B cell (primary cell): ENCODE data around the gene RGS7. TPM values are rescaled to one million over a fixed set of nuclear protein-coding genes. Genes with fewer than 3 reads are reported as not detected.

ENCODE experiments used
- ATAC-seq: fragments of 200-7000 bp; cut with Tn5 transposase; one replicate; pipeline ENCODE4 v1.10.0; 2021; ENCODE audit warnings: low read depth, mild to moderate bottlenecking, moderate number of reproducible peaks, moderate library complexity
- CTCF ChIA-PET: fragments of 350-600 bp; sonication (Branson Sonifier 250); formaldehyde crosslinking; loops from one replicate; lab custom pipeline; 2021; ENCODE audit warnings: antibody characterized with exemption, inconsistent platforms; lab: Charles Lee
- POLR2A ChIA-PET: fragments of 350-600 bp; sonication (Branson Sonifier 250); formaldehyde crosslinking; loops from one replicate; lab custom pipeline; 2021; ENCODE audit warnings: antibody characterized with exemption; lab: Charles Lee
- DNase-seq: peaks from one replicate; pipeline ENCODE4 v3.0.0; 2013
- H2AFZ ChIP-seq: 2 replicates; pipeline ENCODE4 v1.6.1; 2012; ENCODE audit warnings: mild to moderate bottlenecking, low read depth, low read length; ENCODE audit not compliant: insufficient read depth, poor library complexity, severe bottlenecking
- H3K27ac ChIP-seq, 2 donors: 1 replicate in 1 of 2; 2 replicates in 1 of 2; pipeline ENCODE4 v1.5.1; 2012 to 2013; ENCODE audit warnings: low read length in 2 of 2, mild to moderate bottlenecking in 2 of 2, moderate library complexity in 1 of 2
- H3K27me3 ChIP-seq, 4 experiments: fragments of 200-600 bp in 1 of 4; sonication (generic) in 1 of 4; replicated peaks in 1 of 4; 1 replicate in 2 of 4; 2 replicates in 2 of 4; pipeline versions ENCODE4 v1.6.1 to v1.7.0; 2013 to 2016; ENCODE audit warnings: low read length in 3 of 4, mild to moderate bottlenecking in 2 of 4, mixed read lengths in 1 of 4, moderate library complexity in 1 of 4; ENCODE audit not compliant: insufficient read depth in 4 of 4, control insufficient read depth in 3 of 4; ENCODE audit errors: control extremely low read depth in 1 of 4
- H3K36me3 ChIP-seq, 2 experiments: replicated peaks in 1 of 2; 1 replicate in 1 of 2; 2 replicates in 1 of 2; pipeline versions ENCODE4 v1.6.1 to v1.7.1; 2013; ENCODE audit warnings: low read length in 1 of 2; ENCODE audit not compliant: insufficient read depth in 2 of 2, control insufficient read depth in 1 of 2; ENCODE audit errors: control extremely low read depth in 1 of 2, extremely low read depth in 1 of 2
- H3K4me1 ChIP-seq, 2 donors: fragments of 200-600 bp in 1 of 2; sonication (generic) in 1 of 2; 1 replicate in 1 of 2; 2 replicates in 1 of 2; pipeline versions ENCODE4 v1.5.1 to v1.6.1; 2013 to 2017; ENCODE audit warnings: low read length in 2 of 2; ENCODE audit not compliant: control insufficient read depth in 2 of 2, insufficient read depth in 2 of 2
- H3K4me2 ChIP-seq: replicated peaks from 2 replicates; pipeline ENCODE3; 2012; ENCODE audit warnings: mild to moderate bottlenecking, low read depth, low read length; ENCODE audit not compliant: poor library complexity, severe bottlenecking
- H3K4me3 ChIP-seq, 5 experiments: fragments of 200-600 bp in 1 of 5; sonication (generic) in 1 of 5; 1 replicate in 3 of 5; 2 replicates in 2 of 5; pipeline versions ENCODE4 v1.5.1 to v1.7.0; 2011 to 2016; ENCODE audit warnings: low read length in 4 of 5, mild to moderate bottlenecking in 4 of 5, low read depth in 2 of 5, control low read depth in 1 of 5, moderate library complexity in 1 of 5; ENCODE audit not compliant: insufficient read depth in 1 of 5; ENCODE audit errors: control extremely low read depth in 1 of 5, extremely low read depth in 1 of 5
- H3K79me2 ChIP-seq: fragments of 200-600 bp; sonication (generic); one replicate; pipeline ENCODE4 v1.6.0; 2016; ENCODE audit warnings: low read length; ENCODE audit not compliant: control insufficient read depth, insufficient read depth
- H3K9ac ChIP-seq: fragments of 200-600 bp; sonication (generic); 2 replicates; pipeline ENCODE4 v1.6.1; 2017; ENCODE audit warnings: mild to moderate bottlenecking, low read length, moderate library complexity
- H3K9me3 ChIP-seq, 3 donors: one replicate each; pipeline versions ENCODE4 v1.6.1 to v1.7.1; 2013; ENCODE audit warnings: low read length in 2 of 3; ENCODE audit not compliant: control insufficient read depth in 2 of 3, insufficient read depth in 1 of 3; ENCODE audit errors: control extremely low read depth in 1 of 3
- H4K20me1 ChIP-seq: 2 replicates; pipeline ENCODE4 v1.6.0; 2012; ENCODE audit warnings: mild to moderate bottlenecking, low read length; ENCODE audit not compliant: insufficient read depth, control insufficient read depth, poor library complexity, severe bottlenecking
- H3K27ac Mint-ChIP-seq: one replicate; pipeline ENCODE4 v1.8.0; 2021; ENCODE audit warnings: mixed read lengths
- H3K27me3 Mint-ChIP-seq: one replicate; pipeline ENCODE4 v1.8.0; 2021; ENCODE audit warnings: mixed read lengths
- H3K4me1 Mint-ChIP-seq: one replicate; pipeline ENCODE4 v1.8.0; 2021; ENCODE audit warnings: mixed read lengths
- H3K4me3 Mint-ChIP-seq: one replicate; pipeline ENCODE4 v1.8.0; 2021; ENCODE audit warnings: mixed read lengths
- H3K9me3 Mint-ChIP-seq: one replicate; pipeline ENCODE4 v1.8.0; 2022; ENCODE audit warnings: mixed read lengths; ENCODE audit not compliant: insufficient read depth
- EZH2 ChIP-seq: IDR thresholded peaks from 2 replicates; pipeline ENCODE4 v1.6.1; 2012; ENCODE audit warnings: borderline replicate concordance, low read depth, mild to moderate bottlenecking, moderate library complexity, low read length; ENCODE audit not compliant: insufficient read depth, poor library complexity, severe bottlenecking
- WGBS: methylation state at CpG from one replicate; pipeline ENCODE4 v1.1.5; 2013; ENCODE audit warnings: missing lambda C conversion rate; ENCODE audit not compliant: insufficient coverage; 5-methylcytosine and 5-hydroxymethylcytosine counted together
- intact Hi-C: fragments of 100-400 bp; cut with micrococcal nuclease; formaldehyde crosslinking; loops from one replicate; pipeline ENCODE4 v1.10.0; 2022
- polyA plus RNA-seq: library from polyadenylated mRNA; depleted of rRNA; stranded (reverse); fragments of >200 nt; gene quantifications from 2 replicates; pipeline ENCODE4 v1.2.3, GENCODE V29; 2012
- total RNA-seq, 2 donors: library from RNA; stranded (reverse); fragments of 120-200 nt in 1 of 2; gene quantifications; 1 replicate in 1 of 2; 2 replicates in 1 of 2; pipeline versions ENCODE4 v1.2.3 to v1.2.4, GENCODE V29; 2013 to 2022
- TF ChIP-seq, protein P1 (sequence below): fragments of 200-600 bp; IDR thresholded peaks from one replicate; pipeline ENCODE4 v1.8.0; 2022; ENCODE audit warnings: antibody characterized with exemption, mild to moderate bottlenecking

RGS7 gene
- total and polyA plus RNA-seq, 2 donors (not counting 1 experiment from before 2014, with no cell fraction given) = 0.15 to 1.8 TPM

DNA sequence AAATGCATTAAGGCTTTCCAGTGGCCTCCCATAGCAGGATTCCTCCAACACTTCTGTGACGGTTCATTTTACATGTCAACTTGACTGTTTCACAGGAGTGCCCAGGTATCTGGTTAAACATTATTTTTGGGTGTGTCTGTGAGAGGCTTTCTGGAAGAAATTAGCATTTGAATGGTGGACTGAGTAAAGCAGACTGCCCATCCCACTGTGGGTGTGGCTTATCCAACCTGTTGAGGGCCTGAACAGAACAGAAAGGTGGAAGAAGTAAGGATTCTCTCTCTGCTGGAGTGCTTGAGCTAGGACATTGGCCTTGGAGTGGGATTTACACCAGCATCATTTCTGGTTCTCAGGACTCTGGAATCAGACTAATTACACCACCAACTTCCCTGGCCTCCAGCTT, 85.6 kb downstream of the RGS7 start:
- H3K9me3 Mint-ChIP-seq = peaks cover 7% of the 10 kb centered on the region
- H3K27me3 ChIP-seq = no peaks in the 10 kb centered on the region
- H3K79me2 ChIP-seq = no peaks in the 10 kb centered on the region
- H3K27me3 Mint-ChIP-seq = no peaks in the 10 kb centered on the region
- H4K20me1 ChIP-seq = no peaks in the 10 kb centered on the region
- H3K4me1 ChIP-seq = no peaks in the 10 kb centered on the region
- no peak for TF ChIP-seq EZH2
- TF ChIP-seq, protein P1, sequence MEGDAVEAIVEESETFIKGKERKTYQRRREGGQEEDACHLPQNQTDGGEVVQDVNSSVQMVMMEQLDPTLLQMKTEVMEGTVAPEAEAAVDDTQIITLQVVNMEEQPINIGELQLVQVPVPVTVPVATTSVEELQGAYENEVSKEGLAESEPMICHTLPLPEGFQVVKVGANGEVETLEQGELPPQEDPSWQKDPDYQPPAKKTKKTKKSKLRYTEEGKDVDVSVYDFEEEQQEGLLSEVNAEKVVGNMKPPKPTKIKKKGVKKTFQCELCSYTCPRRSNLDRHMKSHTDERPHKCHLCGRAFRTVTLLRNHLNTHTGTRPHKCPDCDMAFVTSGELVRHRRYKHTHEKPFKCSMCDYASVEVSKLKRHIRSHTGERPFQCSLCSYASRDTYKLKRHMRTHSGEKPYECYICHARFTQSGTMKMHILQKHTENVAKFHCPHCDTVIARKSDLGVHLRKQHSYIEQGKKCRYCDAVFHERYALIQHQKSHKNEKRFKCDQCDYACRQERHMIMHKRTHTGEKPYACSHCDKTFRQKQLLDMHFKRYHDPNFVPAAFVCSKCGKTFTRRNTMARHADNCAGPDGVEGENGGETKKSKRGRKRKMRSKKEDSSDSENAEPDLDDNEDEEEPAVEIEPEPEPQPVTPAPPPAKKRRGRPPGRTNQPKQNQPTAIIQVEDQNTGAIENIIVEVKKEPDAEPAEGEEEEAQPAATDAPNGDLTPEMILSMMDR = no peak
- H3K4me2 ChIP-seq = no peak overlapping the region
- H3K9ac ChIP-seq = no peak overlapping the region
- no peaks in the 10 kb centered on the region for H3K4me1 Mint-ChIP-seq
- no peak overlapping the region for H2AFZ ChIP-seq
- no peak overlapping the region for H3K4me3 ChIP-seq
- no peak for ATAC-seq
- no peak overlapping the region for H3K4me3 Mint-ChIP-seq
- CTCF ChIA-PET = no interaction called here
- POLR2A ChIA-PET = no interaction called here
- DNase-seq = no peak
- H3K36me3 ChIP-seq = no peaks in the 10 kb centered on the region
- intact Hi-C loops = no loop called here
- H3K27ac Mint-ChIP-seq = no peak overlapping the region
- no peak overlapping the region for H3K27ac ChIP-seq
- H3K9me3 ChIP-seq = peaks cover 0 to 6% (median 3%) of the 10 kb centered on the region in 3 donors
- WGBS = 86% methylated on average over 1 of the region's 1 CpG

DNA sequence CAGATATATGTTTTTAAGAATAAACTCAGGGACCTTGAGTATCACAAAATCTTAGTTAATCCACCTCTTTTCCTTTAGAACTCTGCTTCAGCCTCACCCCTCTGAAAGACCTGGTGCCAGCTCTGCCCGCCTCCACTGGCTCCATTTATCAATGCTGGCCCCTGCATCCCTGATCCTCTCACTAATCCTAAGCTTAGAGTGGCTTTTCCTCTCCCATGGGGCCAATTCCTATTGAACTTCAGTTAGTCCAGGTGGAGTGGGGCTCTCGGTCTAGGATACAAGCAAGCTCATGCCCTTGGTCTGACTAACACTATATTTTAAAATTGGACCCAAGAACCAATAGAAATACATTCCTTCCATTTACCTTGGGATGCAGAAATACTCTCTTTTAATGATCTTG, 87.0 kb downstream of the RGS7 start:
- Histone ChIP-seq H3K9me3 (peaks cover 0 to 6% (median 3%) of the 10 kb centered on the region in 3 donors), H3K4me1 (no peaks in the 10 kb centered on the region), H4K20me1 (no peaks in the 10 kb centered on the region), H3K27me3 (no peaks in the 10 kb centered on the region), H2AFZ (no peak overlapping the region), H3K4me3 (no peak overlapping the region), H3K36me3 (no peaks in the 10 kb centered on the region), H3K79me2 (no peaks in the 10 kb centered on the region), H3K9ac (no peak overlapping the region), H3K27ac (no peak overlapping the region), H3K4me2 (no peak overlapping the region)
- intact Hi-C loops = no loop called here
- 86% methylated on average over 2 of the region's 2 CpGs for WGBS
- Mint-ChIP-seq H3K9me3 (peaks cover 7% of the 10 kb centered on the region), H3K4me3 (no peak overlapping the region), H3K27ac (no peak overlapping the region), H3K27me3 (no peaks in the 10 kb centered on the region), H3K4me1 (no peaks in the 10 kb centered on the region)
- no peak for TF ChIP-seq EZH2
- TF ChIP-seq, protein P1 = no peak
- no peak for ATAC-seq
- ChIA-PET CTCF (no interaction called here), POLR2A (no interaction called here)
- no peak for DNase-seq
